Smooth muscle cell (in vitro differentiated cells): Measurements from ENCODE around the gene ZC3HAV1. TPM values are rescaled to one million over a fixed set of nuclear protein-coding genes. Genes with fewer than 3 reads are reported as not detected.
"Not testable (repeated sequence)": the region's sequence is repeated elsewhere in the genome, so short reads cannot be mapped to it uniquely, and the experiment has no call there.

ENCODE experiments used
- DNase-seq: peaks from one replicate; lab custom pipeline; 2025; ENCODE audit not compliant: unreplicated experiment; lab: John Stamatoyannopoulos, UW
- H2AFZ ChIP-seq: fragments of 200-600 bp; sonication (generic); 2 replicates; pipeline ENCODE4 v1.6.0; 2016; ENCODE audit warnings: antibody characterized with exemption, low read depth, mild to moderate bottlenecking
- H3F3A ChIP-seq: fragments of 200-600 bp; sonication (generic); 2 replicates; pipeline ENCODE4 v1.6.0; 2017; ENCODE audit warnings: antibody characterized with exemption, low read depth
- H3K27ac ChIP-seq: fragments of 200-600 bp; sonication (generic); 2 replicates; pipeline ENCODE4 v1.5.1; 2016; ENCODE audit warnings: low read depth, mild to moderate bottlenecking
- H3K27me3 ChIP-seq: fragments of 200-600 bp; sonication (generic); 2 replicates; pipeline ENCODE4 v1.6.1; 2016; ENCODE audit warnings: low read depth, mild to moderate bottlenecking
- H3K36me3 ChIP-seq: fragments of 200-600 bp; sonication (generic); 2 replicates; pipeline ENCODE4 v1.5.1; 2016; ENCODE audit warnings: low read depth
- H3K4me1 ChIP-seq: fragments of 200-600 bp; sonication (generic); 2 replicates; pipeline ENCODE4 v1.5.1; 2016; ENCODE audit warnings: low read depth
- H3K4me2 ChIP-seq: fragments of 200-600 bp; sonication (generic); 2 replicates; pipeline ENCODE4 v1.6.0; 2016; ENCODE audit warnings: mild to moderate bottlenecking
- H3K4me3 ChIP-seq: fragments of 200-600 bp; sonication (generic); 2 replicates; pipeline ENCODE4 v1.5.1; 2016; ENCODE audit warnings: mild to moderate bottlenecking
- H3K79me2 ChIP-seq: fragments of 200-600 bp; sonication (generic); 2 replicates; pipeline ENCODE4 v1.6.0; 2016; ENCODE audit warnings: low read depth, mild to moderate bottlenecking
- H3K9ac ChIP-seq: fragments of 200-600 bp; sonication (generic); 2 replicates; pipeline ENCODE4 v1.6.0; 2016; ENCODE audit warnings: low read depth
- H3K9me3 ChIP-seq: fragments of 200-600 bp; sonication (generic); replicated peaks from 2 replicates; pipeline ENCODE4 v1.5.1; 2016; ENCODE audit warnings: low read depth
- H4K20me1 ChIP-seq: fragments of 200-600 bp; sonication (generic); 2 replicates; pipeline ENCODE4 v1.6.0; 2016; ENCODE audit warnings: low read depth
- WGBS: methylation state at CpG from one replicate; pipeline ENCODE4 v1.1.7; 2016; ENCODE audit warnings: low lambda C conversion rate; 5-methylcytosine and 5-hydroxymethylcytosine counted together
- polyA plus RNA-seq: library from polyadenylated mRNA; unstranded; fragments of >200 nt; fragmentation: Nextera tagmentation; extraction: Ambion mirVana; gene quantifications from 2 replicates; pipeline ENCODE4 v1.2.1, GENCODE V29; 2016
- total RNA-seq: library from RNA; depleted of rRNA; stranded (reverse); fragments of >200 nt; gene quantifications from 2 replicates; pipeline ENCODE4 v1.2.3, GENCODE V29; 2014
- TF ChIP-seq, protein P1 (sequence below): fragments of 200-600 bp; sonication (generic); IDR thresholded peaks from 2 replicates; pipeline ENCODE4 v1.5.1; 2017; ENCODE audit warnings: borderline replicate concordance, mild to moderate bottlenecking, antibody characterized with exemption; ENCODE audit not compliant: insufficient read depth, poor library complexity, severe bottlenecking

ZC3HAV1 gene
- total and polyA plus RNA-seq, 2 experiments from 2014 or later = 4.7 to 12.1 TPM

DNA sequence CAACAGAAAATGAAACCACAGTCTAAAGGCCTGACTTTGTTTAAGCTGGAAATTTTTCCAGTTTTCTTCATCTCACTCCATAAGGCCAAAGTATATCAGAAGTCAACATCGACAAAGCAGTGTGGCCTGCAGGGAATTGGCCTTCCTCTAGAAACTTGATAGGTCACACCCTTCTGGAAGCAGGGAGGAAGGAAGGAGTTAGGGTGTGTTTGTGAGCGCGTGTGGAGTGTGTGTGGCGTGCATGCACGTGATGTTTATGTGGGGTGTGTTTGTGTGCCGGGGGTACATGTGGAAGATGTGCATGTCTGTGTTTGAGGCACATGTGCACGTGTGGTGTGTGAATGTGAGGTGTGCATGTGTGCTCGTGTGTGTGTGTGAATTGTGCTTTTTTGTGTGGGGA lies 28.6 kb downstream of the ZC3HAV1 start:
- Histone ChIP-seq H3F3A (no peaks in the 10 kb centered on the region), H4K20me1 (no peaks in the 10 kb centered on the region), H3K4me2 (no peak overlapping the region), H3K9me3 (no peaks in the 10 kb centered on the region), H3K4me1 (no peaks in the 10 kb centered on the region), H3K9ac (no peak overlapping the region), H2AFZ (no peak overlapping the region), H3K36me3 (no peaks in the 10 kb centered on the region), H3K79me2 (no peaks in the 10 kb centered on the region), H3K27me3 (no peaks in the 10 kb centered on the region), H3K4me3 (no peak overlapping the region), H3K27ac (no peak overlapping the region)
- TF ChIP-seq, protein P1, sequence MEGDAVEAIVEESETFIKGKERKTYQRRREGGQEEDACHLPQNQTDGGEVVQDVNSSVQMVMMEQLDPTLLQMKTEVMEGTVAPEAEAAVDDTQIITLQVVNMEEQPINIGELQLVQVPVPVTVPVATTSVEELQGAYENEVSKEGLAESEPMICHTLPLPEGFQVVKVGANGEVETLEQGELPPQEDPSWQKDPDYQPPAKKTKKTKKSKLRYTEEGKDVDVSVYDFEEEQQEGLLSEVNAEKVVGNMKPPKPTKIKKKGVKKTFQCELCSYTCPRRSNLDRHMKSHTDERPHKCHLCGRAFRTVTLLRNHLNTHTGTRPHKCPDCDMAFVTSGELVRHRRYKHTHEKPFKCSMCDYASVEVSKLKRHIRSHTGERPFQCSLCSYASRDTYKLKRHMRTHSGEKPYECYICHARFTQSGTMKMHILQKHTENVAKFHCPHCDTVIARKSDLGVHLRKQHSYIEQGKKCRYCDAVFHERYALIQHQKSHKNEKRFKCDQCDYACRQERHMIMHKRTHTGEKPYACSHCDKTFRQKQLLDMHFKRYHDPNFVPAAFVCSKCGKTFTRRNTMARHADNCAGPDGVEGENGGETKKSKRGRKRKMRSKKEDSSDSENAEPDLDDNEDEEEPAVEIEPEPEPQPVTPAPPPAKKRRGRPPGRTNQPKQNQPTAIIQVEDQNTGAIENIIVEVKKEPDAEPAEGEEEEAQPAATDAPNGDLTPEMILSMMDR = no peak
- 94% methylated on average over 8 of the region's 8 CpGs for WGBS
- no peak for DNase-seq

GRCh38 chr7:139079861-139080260 lies 29.7 kb downstream of the ZC3HAV1 start:
- Histone ChIP-seq H3K4me2 (no peak overlapping the region), H3K27ac (no peak overlapping the region), H3K27me3 (no peaks in the 10 kb centered on the region), H3K36me3 (no peaks in the 10 kb centered on the region), H3K4me1 (no peaks in the 10 kb centered on the region), H3K9ac (no peak overlapping the region), H3F3A (no peaks in the 10 kb centered on the region), H2AFZ (no peak overlapping the region), H3K9me3 (no peaks in the 10 kb centered on the region), H3K79me2 (no peaks in the 10 kb centered on the region), H3K4me3 (no peak overlapping the region), H4K20me1 (no peaks in the 10 kb centered on the region)
- TF ChIP-seq, protein P1 = no peak
- no peak for DNase-seq
- 95% methylated on average over 15 of the region's 15 CpGs for WGBS

DNA sequence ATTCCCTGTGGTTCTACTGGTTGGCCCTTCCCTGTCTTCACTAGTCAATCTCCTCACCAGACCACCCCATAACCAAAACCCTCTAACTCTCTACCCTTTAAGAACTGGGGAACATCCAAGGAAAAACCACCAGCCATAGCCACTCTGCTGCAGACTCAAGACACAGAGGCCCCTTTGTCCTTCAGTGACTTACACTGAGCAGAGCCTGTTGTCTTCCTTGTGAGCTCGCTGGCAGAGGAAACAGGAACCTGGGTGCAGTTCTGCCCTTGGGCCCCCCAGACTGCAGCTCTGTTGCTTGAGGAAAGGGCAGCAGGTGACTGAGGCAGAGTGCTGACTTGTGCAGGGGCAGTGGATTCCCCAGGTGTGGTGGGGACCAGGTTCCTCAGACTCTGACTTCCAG lies 30.6 kb downstream of the ZC3HAV1 start:
- Histone ChIP-seq H3F3A (no peaks in the 10 kb centered on the region), H2AFZ (no peak overlapping the region), H3K9me3 (no peaks in the 10 kb centered on the region), H3K4me1 (no peaks in the 10 kb centered on the region), H3K27ac (no peak overlapping the region), H3K36me3 (no peaks in the 10 kb centered on the region), H4K20me1 (no peaks in the 10 kb centered on the region), H3K4me2 (no peak overlapping the region), H3K4me3 (no peak overlapping the region), H3K27me3 (no peaks in the 10 kb centered on the region), H3K79me2 (no peaks in the 10 kb centered on the region), H3K9ac (no peak overlapping the region)
- no peak for DNase-seq
- 96% methylated on average over 1 of the region's 1 CpG for WGBS
- TF ChIP-seq, protein P1 = no peak

DNA sequence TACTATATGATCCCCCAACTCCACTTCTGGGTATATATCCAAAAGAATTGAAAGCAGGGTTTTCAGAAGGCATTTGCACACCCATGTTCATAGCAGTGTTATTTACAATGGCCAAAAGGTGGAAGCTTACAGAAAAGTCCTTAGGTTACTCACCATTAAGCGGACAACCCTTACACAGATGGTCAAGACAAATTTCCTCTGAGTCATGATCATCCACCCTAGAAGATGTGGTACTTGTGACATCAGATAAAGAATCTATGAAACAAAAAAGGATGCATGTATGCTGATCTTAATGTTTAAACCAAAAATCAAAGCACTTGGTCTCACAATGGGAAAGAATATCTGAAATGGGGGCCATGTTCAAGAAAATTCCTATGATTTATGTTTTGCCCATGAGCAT lies 31.1 kb downstream of the ZC3HAV1 start:
- no peak overlapping the region for H3K4me2 ChIP-seq
- no peak overlapping the region for H3K27ac ChIP-seq
- no peaks in the 10 kb centered on the region for H3K27me3 ChIP-seq
- no peaks in the 10 kb centered on the region for H4K20me1 ChIP-seq
- no peaks in the 10 kb centered on the region for H3K79me2 ChIP-seq
- no peak overlapping the region for H3K4me3 ChIP-seq
- H3K9ac ChIP-seq = no peak overlapping the region
- 91% methylated on average over 1 of the region's 1 CpG for WGBS
- no peak for DNase-seq
- TF ChIP-seq, protein P1 = no peak
- H3K9me3 ChIP-seq = no peaks in the 10 kb centered on the region
- H3F3A ChIP-seq = no peaks in the 10 kb centered on the region
- no peaks in the 10 kb centered on the region for H3K4me1 ChIP-seq
- no peak overlapping the region for H2AFZ ChIP-seq
- no peaks in the 10 kb centered on the region for H3K36me3 ChIP-seq

GRCh38 chr7:139077706-139078105 lies 31.8 kb downstream of the ZC3HAV1 start:
- H3K9ac ChIP-seq, H3K9me3 ChIP-seq, H3F3A ChIP-seq, DNase-seq, H3K4me3 ChIP-seq, H2AFZ ChIP-seq, H3K27me3 ChIP-seq, H4K20me1 ChIP-seq, H3K27ac ChIP-seq, H3K4me1 ChIP-seq, H3K4me2 ChIP-seq, H3K79me2 ChIP-seq, H3K36me3 ChIP-seq: not testable (repeated sequence)
- 95% methylated on average over 5 of the region's 5 CpGs for WGBS
